Stimulated activated CD8-positive, alpha-beta memory T cell treated with anti-CD3 and anti-CD28 coated beads, Interleukin-4, amount 100 ng/mL, for 48 hours (primary cell): Measurements from ENCODE around the gene GJA5.
"Not testable (repeated sequence)": the region's sequence is repeated elsewhere in the genome, so short reads cannot be mapped to it uniquely, and the experiment has no call there.

Experiments used
- DNase-seq: peaks from one replicate; pipeline ENCODE4 v3.0.0-alpha.2; 2020

GJA5 gene

GRCh38 chr1:147758379-147759100, 1.9 kb downstream of the GJA5 start:
- DNase-seq: no peak

- no peak for DNase-seq
Measured at GRCh38 chr1:147757015-147757990, 3.1 kb downstream of the GJA5 start.

- DNase-seq: no peak
Measured at GRCh38 chr1:147756341-147756740, 4.1 kb downstream of the GJA5 start.

- DNase-seq: no peak
Measured at GRCh38 chr1:147754661-147755060, 5.7 kb downstream of the GJA5 start.

- DNase-seq: no peak
Measured at GRCh38 chr1:147753081-147753480, 7.3 kb downstream of the GJA5 start.

- no peak for DNase-seq
Measured at GRCh38 chr1:147752511-147752910, 7.9 kb downstream of the GJA5 start.

- DNase-seq: no peak
Measured at GRCh38 chr1:147751346-147751745, 9.1 kb downstream of the GJA5 start.

GRCh38 chr1:147750618-147751217, 9.7 kb downstream of the GJA5 start:
- DNase-seq: no peak

- DNase-seq: no peak
Measured at GRCh38 chr1:147749792-147750191, 10.6 kb downstream of the GJA5 start.

- DNase-seq: no peak
Measured at GRCh38 chr1:147748676-147749350, 11.6 kb downstream of the GJA5 start.

- DNase-seq: no peak
Measured at GRCh38 chr1:147747966-147748365, 12.4 kb downstream of the GJA5 start.

- DNase-seq: no peak
Measured at GRCh38 chr1:147745271-147745670, 15.1 kb downstream of the GJA5 start.

- no peak for DNase-seq
Measured at GRCh38 chr1:147741065-147741464, 19.3 kb downstream of the GJA5 start.

- DNase-seq: no peak
Measured at GRCh38 chr1:147740391-147740790, 20.0 kb downstream of the GJA5 start.

GRCh38 chr1:147738739-147739476, 21.5 kb downstream of the GJA5 start:
- no peak for DNase-seq

- no peak for DNase-seq
Measured at GRCh38 chr1:147738129-147738528, 22.3 kb downstream of the GJA5 start.

- no peak for DNase-seq
Measured at GRCh38 chr1:147736883-147737282, 23.5 kb downstream of the GJA5 start.

- DNase-seq: no peak
Measured at GRCh38 chr1:147735423-147735822, 25.0 kb downstream of the GJA5 start.

GRCh38 chr1:147734291-147734841, 26.0 kb downstream of the GJA5 start:
- not testable (repeated sequence) for DNase-seq

- DNase-seq: no peak
Measured at GRCh38 chr1:147729315-147729714, 31.1 kb downstream of the GJA5 start.

- DNase-seq: no peak
Measured at GRCh38 chr1:147726168-147726567, 34.2 kb downstream of the GJA5 start.

- no peak for DNase-seq
Measured at GRCh38 chr1:147725685-147726084, 34.7 kb downstream of the GJA5 start.
